ENCODE results near the gene MAT2A. TPM values are rescaled to one million over a fixed set of nuclear protein-coding genes. Genes with fewer than 3 reads are reported as not detected.

MAT2A gene
- total RNA-seq, 1 experiment from 2014 or later = 309 TPM

GRCh38 chr2:85589181-85589580 lies 50.2 kb downstream of the MAT2A start:
- POLR2A ChIA-PET (ENCODE audit: unreplicated experiment) = no interaction called here
- H3K27me3 ChIP-seq (ENCODE audit: low read length) = no peaks in the 10 kb centered on the region
- ATAC-seq (no peak), DNase-seq (no peak)
- no peak overlapping the region for H3K4me2 ChIP-seq (ENCODE audit: low read length)
- TF ChIP-seq EZH2 (IDR thresholded peaks at IDR 0.05; ENCODE audit: low read length, unreplicated experiment) = no peak
- H3K9ac ChIP-seq (ENCODE audit: low read length) = no peak overlapping the region
- no peaks in the 10 kb centered on the region for H4K20me1 ChIP-seq (ENCODE audit: low read length)
- no peaks in the 10 kb centered on the region for H3K79me2 ChIP-seq (ENCODE audit: low read length)
- H3K27ac ChIP-seq (ENCODE audit: low read length) = no peak overlapping the region
- CTCF ChIA-PET = no interaction called here
- H3K4me1 ChIP-seq (ENCODE audit: insufficient read depth, low read length) = peaks cover 26% of the 10 kb centered on the region
- H3F3A ChIP-seq (ENCODE audit: low read length, unreplicated experiment) = no peaks in the 10 kb centered on the region
- H3K9me3 ChIP-seq (ENCODE audit: low read length) = no peaks in the 10 kb centered on the region
- H3K9me2 ChIP-seq (replicated peaks; ENCODE audit: low read length) = no peaks in the 10 kb centered on the region
- H3K4me3 ChIP-seq (ENCODE audit: low read length) = no peak overlapping the region
- intact Hi-C loops (cut with micrococcal nuclease) = no loop called here
- H3K36me3 ChIP-seq (ENCODE audit: low read depth, low read length) = no peaks in the 10 kb centered on the region
- H2AFZ ChIP-seq (ENCODE audit: low read length) = no peak overlapping the region
- BruUV-seq (replicated peaks) = no TSS peak

- Histone ChIP-seq H3K4me3 (ENCODE audit: low read length) (no peak overlapping the region), H3F3A (ENCODE audit: low read length, unreplicated experiment) (no peaks in the 10 kb centered on the region), H3K27me3 (ENCODE audit: low read length) (no peaks in the 10 kb centered on the region), H2AFZ (ENCODE audit: low read length) (no peak overlapping the region), H4K20me1 (ENCODE audit: low read length) (no peaks in the 10 kb centered on the region), H3K9me3 (ENCODE audit: low read length) (no peaks in the 10 kb centered on the region), H3K9ac (ENCODE audit: low read length) (no peak overlapping the region), H3K9me2 (replicated peaks; ENCODE audit: low read length) (no peaks in the 10 kb centered on the region), H3K27ac (ENCODE audit: low read length) (peak overlapping the region; percentile 16; the same call in 1 of the 2 replicates), H3K79me2 (ENCODE audit: low read length) (no peaks in the 10 kb centered on the region), H3K4me2 (ENCODE audit: low read length) (no peak overlapping the region), H3K36me3 (ENCODE audit: low read depth, low read length) (no peaks in the 10 kb centered on the region), H3K4me1 (ENCODE audit: insufficient read depth, low read length) (peaks cover 24% of the 10 kb centered on the region)
- POLR2A ChIA-PET (ENCODE audit: unreplicated experiment) = no interaction called here
- ATAC-seq = no peak
- CTCF ChIA-PET = no interaction called here
- intact Hi-C loops (cut with micrococcal nuclease) = no loop called here
- DNase-seq = peak; percentile 32
- no peak for TF ChIP-seq EZH2 (IDR thresholded peaks at IDR 0.05; ENCODE audit: low read length, unreplicated experiment)
- no peak for TF ChIP-seq EZH2phosphoT487 (IDR thresholded peaks at IDR 0.05; ENCODE audit: borderline replicate concordance, low read length)
- TF ChIP-seq CTCF (conservative IDR thresholded peaks at IDR 0.05; ENCODE audit: low read depth, low read length) = no peak
- BruUV-seq (replicated peaks) = no TSS peak
Measured at GRCh38 chr2:85589982-85590791, 51.2 kb downstream of the MAT2A start.

DNA sequence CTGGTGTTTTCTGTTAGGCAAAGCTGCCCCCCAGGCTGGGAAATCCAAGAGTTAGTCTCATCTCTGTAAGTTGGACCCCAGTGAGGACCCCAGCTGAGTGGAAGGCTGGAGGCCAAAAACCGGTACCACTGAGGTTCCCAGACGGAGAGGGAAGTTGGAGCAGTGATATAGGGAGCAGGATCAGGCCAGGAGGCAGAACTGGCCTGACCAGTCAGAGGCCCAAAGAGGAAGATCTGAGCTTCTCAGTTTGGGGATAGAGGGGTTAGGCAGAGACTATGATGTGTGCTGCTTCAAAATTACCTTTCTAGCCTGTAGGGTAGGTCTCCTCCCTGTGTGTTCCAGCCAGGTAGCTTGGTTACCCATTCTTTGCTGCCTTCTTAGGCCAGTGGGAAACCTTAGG lies 52.0 kb downstream of the MAT2A start:
- no peak for TF ChIP-seq CTCF (conservative IDR thresholded peaks at IDR 0.05; ENCODE audit: low read depth, low read length)
- TF ChIP-seq EZH2phosphoT487 (IDR thresholded peaks at IDR 0.05; ENCODE audit: borderline replicate concordance, low read length) = no peak
- Histone ChIP-seq H3K27ac (ENCODE audit: low read length) (peak overlapping the region; percentile 16; the same call in 1 of the 2 replicates), H4K20me1 (ENCODE audit: low read length) (no peaks in the 10 kb centered on the region), H3K9me2 (replicated peaks; ENCODE audit: low read length) (no peaks in the 10 kb centered on the region), H2AFZ (ENCODE audit: low read length) (no peak overlapping the region), H3K4me3 (ENCODE audit: low read length) (no peak overlapping the region), H3K9ac (ENCODE audit: low read length) (no peak overlapping the region), H3K79me2 (ENCODE audit: low read length) (peaks cover 4% of the 10 kb centered on the region), H3K4me2 (ENCODE audit: low read length) (no peak overlapping the region), H3K4me1 (ENCODE audit: insufficient read depth, low read length) (peaks cover 16% of the 10 kb centered on the region), H3K9me3 (ENCODE audit: low read length) (no peaks in the 10 kb centered on the region), H3K36me3 (ENCODE audit: low read depth, low read length) (no peaks in the 10 kb centered on the region), H3K27me3 (ENCODE audit: low read length) (no peaks in the 10 kb centered on the region), H3F3A (ENCODE audit: low read length, unreplicated experiment) (no peaks in the 10 kb centered on the region)
- DNase-seq (no peak), ATAC-seq (no peak)
- ChIA-PET POLR2A (ENCODE audit: unreplicated experiment) (no interaction called here), CTCF (no interaction called here)
- intact Hi-C loops (cut with micrococcal nuclease) = no loop called here
- BruUV-seq (replicated peaks) = no TSS peak

All from PC-3 (cell line).